ENCODE data around the gene TXNRD1.

TXNRD1 gene

GRCh38 chr12:104273503-104273902 lies 57.9 kb downstream of the TXNRD1 start:
- no peak overlapping the region for H3K4me3 ChIP-seq (ENCODE audit: low read depth, low read length)
- DNase-seq (ENCODE audit: low read depth) = no peak

GRCh38 chr12:104274811-104275210 lies 59.2 kb downstream of the TXNRD1 start:
- H3K4me3 ChIP-seq (ENCODE audit: low read depth, low read length) = no peak overlapping the region
- DNase-seq (ENCODE audit: low read depth) = no peak

- no peak for DNase-seq (ENCODE audit: low read depth)
- H3K4me3 ChIP-seq (ENCODE audit: low read depth, low read length) = no peak overlapping the region
Observed at GRCh38 chr12:104275689-104276088, 60.1 kb downstream of the TXNRD1 start.

GRCh38 chr12:104276273-104277131 lies 60.9 kb downstream of the TXNRD1 start:
- no peak for DNase-seq (ENCODE audit: low read depth)
- no peak overlapping the region for H3K4me3 ChIP-seq (ENCODE audit: low read depth, low read length)

GRCh38 chr12:104279164-104279563 lies 63.6 kb downstream of the TXNRD1 start:
- no peak overlapping the region for H3K4me3 ChIP-seq (ENCODE audit: low read depth, low read length)

GRCh38 chr12:104280111-104280510 lies 64.5 kb downstream of the TXNRD1 start:
- DNase-seq (ENCODE audit: low read depth) = no peak
- H3K4me3 ChIP-seq (ENCODE audit: low read depth, low read length) = no peak overlapping the region

More at GRCh38 chr12:104279164-104279563, 63.6 kb downstream of the TXNRD1 start:
- no peak for DNase-seq (ENCODE audit: low read depth)

GRCh38 chr12:104280717-104281458 lies 65.3 kb downstream of the TXNRD1 start:
- DNase-seq (ENCODE audit: low read depth) = peak; percentile 71
- no peak overlapping the region for H3K4me3 ChIP-seq (ENCODE audit: low read depth, low read length)

GRCh38 chr12:104281636-104282035 lies 66.1 kb downstream of the TXNRD1 start:
- H3K4me3 ChIP-seq (ENCODE audit: low read depth, low read length) = no peak overlapping the region
- DNase-seq (ENCODE audit: low read depth) = no peak

GRCh38 chr12:104282109-104282508 lies 66.5 kb downstream of the TXNRD1 start:
- no peak for DNase-seq (ENCODE audit: low read depth)
- H3K4me3 ChIP-seq (ENCODE audit: low read depth, low read length) = no peak overlapping the region

- no peak for DNase-seq (ENCODE audit: low read depth)
- H3K4me3 ChIP-seq (ENCODE audit: low read depth, low read length) = peak overlapping the region; percentile 90
Observed at GRCh38 chr12:104285740-104286515, 70.3 kb downstream of the TXNRD1 start.

- H3K4me3 ChIP-seq (ENCODE audit: low read depth, low read length) = peak overlapping the region; percentile 90
- peak; percentile 93 for DNase-seq (ENCODE audit: low read depth)
Observed at GRCh38 chr12:104286516-104287482, 71.2 kb downstream of the TXNRD1 start.

- H3K4me3 ChIP-seq (ENCODE audit: low read depth, low read length) = peak overlapping the region; percentile 90
- peak; percentile 45 for DNase-seq (ENCODE audit: low read depth)
Observed at GRCh38 chr12:104288635-104289274, 73.2 kb downstream of the TXNRD1 start.

GRCh38 chr12:104290320-104290719 lies 74.7 kb downstream of the TXNRD1 start:
- DNase-seq (ENCODE audit: low read depth) = no peak
- H3K4me3 ChIP-seq (ENCODE audit: low read depth, low read length) = peak overlapping the region; percentile 5

- H3K4me3 ChIP-seq (ENCODE audit: low read depth, low read length) = no peak overlapping the region
Observed at GRCh38 chr12:104290855-104291254, 75.3 kb downstream of the TXNRD1 start.

GRCh38 chr12:104291867-104292524 lies 76.4 kb downstream of the TXNRD1 start:
- no peak for DNase-seq (ENCODE audit: low read depth)
- H3K4me3 ChIP-seq (ENCODE audit: low read depth, low read length) = no peak overlapping the region

More at GRCh38 chr12:104290855-104291254, 75.3 kb downstream of the TXNRD1 start:
- DNase-seq (ENCODE audit: low read depth) = no peak

- no peak overlapping the region for H3K4me3 ChIP-seq (ENCODE audit: low read depth, low read length)
- DNase-seq (ENCODE audit: low read depth) = no peak
Observed at GRCh38 chr12:104292872-104293794, 77.6 kb downstream of the TXNRD1 start.
